OCI-LY3 (cell line): ENCODE results near the gene RPL36.

Source experiments
- EZH2phosphoT487 ChIP-seq: fragments of 200-600 bp; shearing (Covaris generic); IDR thresholded peaks from 2 replicates; pipeline ENCODE4 v1.6.1; 2018; ENCODE audit warnings: antibody characterized with exemption, mixed run types, low read depth
- TF ChIP-seq, protein P1 (sequence below): fragments of 200-600, 300-600 bp; sonication (generic); IDR thresholded peaks from 2 replicates; pipeline ENCODE4 v1.5.1; 2014; ENCODE audit warnings: antibody characterized with exemption, low read length, low read depth

DNA sequence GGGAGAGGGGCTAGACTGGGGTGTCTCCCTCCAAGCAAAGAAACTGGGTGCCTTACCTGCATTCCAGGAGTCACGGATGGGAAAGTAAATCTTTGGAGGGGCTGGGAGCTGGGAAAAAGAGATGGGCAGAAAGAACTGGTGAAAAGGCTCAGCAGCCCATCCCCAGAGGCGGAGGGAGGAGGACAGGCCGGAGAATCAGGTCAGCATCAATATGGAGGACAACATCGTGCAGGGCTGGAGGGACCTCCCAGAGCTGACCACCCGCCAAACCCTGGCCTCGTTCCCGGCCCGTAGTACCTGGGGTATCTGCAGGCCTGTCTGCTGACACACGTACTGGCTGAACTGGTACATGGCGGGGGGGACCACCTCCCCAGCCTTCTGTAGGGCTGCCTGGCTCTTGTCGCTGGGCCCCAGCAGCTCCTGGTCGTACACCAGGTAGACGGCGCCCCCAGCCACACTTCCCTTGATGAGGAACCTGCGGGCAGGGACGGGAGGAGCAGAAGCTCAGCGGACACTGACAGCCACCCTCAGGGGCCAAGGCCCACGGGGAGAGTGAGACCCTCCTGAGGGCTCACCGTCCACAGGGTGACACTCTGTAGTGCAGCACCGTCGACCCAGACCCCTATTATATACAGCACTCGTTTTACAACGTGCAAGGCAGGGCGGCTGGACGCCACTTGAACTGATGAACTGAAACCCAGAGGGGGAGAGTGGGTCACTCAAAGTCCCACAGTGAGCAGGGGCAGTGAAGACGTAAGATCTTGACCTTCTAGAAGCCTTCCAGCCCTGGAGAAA lies 10.6 kb upstream of the RPL36 start:
- TF ChIP-seq, protein P1, sequence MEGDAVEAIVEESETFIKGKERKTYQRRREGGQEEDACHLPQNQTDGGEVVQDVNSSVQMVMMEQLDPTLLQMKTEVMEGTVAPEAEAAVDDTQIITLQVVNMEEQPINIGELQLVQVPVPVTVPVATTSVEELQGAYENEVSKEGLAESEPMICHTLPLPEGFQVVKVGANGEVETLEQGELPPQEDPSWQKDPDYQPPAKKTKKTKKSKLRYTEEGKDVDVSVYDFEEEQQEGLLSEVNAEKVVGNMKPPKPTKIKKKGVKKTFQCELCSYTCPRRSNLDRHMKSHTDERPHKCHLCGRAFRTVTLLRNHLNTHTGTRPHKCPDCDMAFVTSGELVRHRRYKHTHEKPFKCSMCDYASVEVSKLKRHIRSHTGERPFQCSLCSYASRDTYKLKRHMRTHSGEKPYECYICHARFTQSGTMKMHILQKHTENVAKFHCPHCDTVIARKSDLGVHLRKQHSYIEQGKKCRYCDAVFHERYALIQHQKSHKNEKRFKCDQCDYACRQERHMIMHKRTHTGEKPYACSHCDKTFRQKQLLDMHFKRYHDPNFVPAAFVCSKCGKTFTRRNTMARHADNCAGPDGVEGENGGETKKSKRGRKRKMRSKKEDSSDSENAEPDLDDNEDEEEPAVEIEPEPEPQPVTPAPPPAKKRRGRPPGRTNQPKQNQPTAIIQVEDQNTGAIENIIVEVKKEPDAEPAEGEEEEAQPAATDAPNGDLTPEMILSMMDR: no peak
- no peak for TF ChIP-seq EZH2phosphoT487
